Heart left ventricle (tissue), 16 donors: ENCODE data around the gene NR3C2. TPM values are rescaled to one million over a fixed set of nuclear protein-coding genes. Genes with fewer than 3 reads are reported as not detected.

ENCODE experiments used
- ATAC-seq, 4 donors: fragments of 200-7000 bp; cut with Tn5 transposase; one replicate each; pipeline ENCODE4 v1.9.1; 2020 to 2022; ENCODE audit warnings: moderate library complexity in 4 of 4, mild to moderate bottlenecking in 3 of 4, moderate number of reproducible peaks in 1 of 4
- DNase-seq, 5 donors: peaks; one replicate each; pipeline ENCODE4 v3.0.0-alpha.2; 2020
- H3K27ac ChIP-seq, 12 donors: fragments of 200-600 bp; sonication (generic) in 4 of 12; one replicate each; pipeline versions ENCODE4 v1.5.0 to v1.8.0; 2016 to 2022; ENCODE audit warnings: mild to moderate bottlenecking in 2 of 12
- H3K27me3 ChIP-seq, 9 donors: fragments of 200-600 bp; sonication (generic) in 2 of 9; one replicate each; pipeline versions ENCODE4 v1.5.1 to v1.8.0; 2016 to 2022; ENCODE audit warnings: mild to moderate bottlenecking in 3 of 9
- H3K36me3 ChIP-seq, 9 donors: fragments of 200-600 bp; sonication (generic) in 2 of 9; one replicate each; pipeline versions ENCODE4 v1.5.0 to v1.8.0; 2018 to 2022; ENCODE audit warnings: mild to moderate bottlenecking in 2 of 9
- H3K4me1 ChIP-seq, 12 donors: fragments of 200-600 bp; sonication (generic) in 4 of 12; one replicate each; pipeline versions ENCODE4 v1.5.0 to v1.8.0; 2016 to 2022; ENCODE audit warnings: mild to moderate bottlenecking in 3 of 12
- H3K4me3 ChIP-seq, 12 donors: fragments of 200-600 bp; sonication (generic) in 4 of 12; one replicate each; pipeline versions ENCODE4 v1.5.0 to v1.8.0; 2017 to 2022; ENCODE audit warnings: mild to moderate bottlenecking in 9 of 12, moderate library complexity in 4 of 12
- H3K9me3 ChIP-seq, 12 donors: fragments of 200-600 bp; sonication (generic) in 4 of 12; one replicate each; pipeline versions ENCODE4 v1.5.0 to v1.8.0; 2016 to 2022; ENCODE audit warnings: mild to moderate bottlenecking in 1 of 12
- CTCF ChIP-seq, 12 donors: fragments of 200-600 bp; sonication (generic) in 4 of 12; IDR thresholded peaks; one replicate each; pipeline versions ENCODE4 v1.5.0 to v1.8.0; 2018 to 2022; ENCODE audit warnings: antibody characterized with exemption in 12 of 12, mild to moderate bottlenecking in 5 of 12
- POLR2A ChIP-seq, 2 donors: fragments of 450-650 bp; IDR thresholded peaks; one replicate each; pipeline ENCODE4 v1.6.1; 2017; ENCODE audit warnings: antibody characterized with exemption in 2 of 2, mild to moderate bottlenecking in 2 of 2, moderate library complexity in 2 of 2
- WGBS, 4 donors: extraction: QIAGEN DNeasy Blood & Tissue Kit in 2 of 4; methylation state at CpG; one replicate each; pipeline versions ENCODE4 v1.1.5 to v1.1.7; 2013 to 2018; 5-methylcytosine and 5-hydroxymethylcytosine counted together
- intact Hi-C, 10 donors: fragments of 100-400 bp; cut with DNase I; formaldehyde crosslinking; loops; one replicate each; pipeline versions ENCODE4 v1.11.1 to v1.14.2; 2022
- polyA plus RNA-seq, 2 donors: library from polyadenylated mRNA; stranded (reverse); fragments of 200-250 nt; gene quantifications; one replicate each; pipeline ENCODE4 v1.2.3, GENCODE V29; 2013
- total RNA-seq, 9 donors: library from RNA; depleted of rRNA in 2 of 9; stranded (reverse); fragments of >200 nt in 2 of 9; fragmentation: NEBNext Ultra II Directional in 3 of 9; extraction: Animal tissue kit (Norgen Biotek cat#: 25700) in 3 of 9; gene quantifications; one replicate each; pipeline versions ENCODE4 v1.1.0 to v1.2.4, GENCODE V29; 2016 to 2023
- donor health status: ischemic (EF 13 %, LVEDD 7.1; RV severe dilation, severe dysfunction).
- donor health status: healthy with polysubstance abuse.
- donor health status: DM: no; HTN: yes; CAD: no.
- donor health status: DM: no; HTN: no; CAD: no.
- donor health status: ischemic (EF 25% LVEDD 6.9; RV normal size, moderate dysfunction).
- donor health status: ischemic (EF 25% LVEDD 5.7; RV mildly dilated, moderate dysfunction).
- donor health status: healthy.
- donor health status: DM: yes; HTN: yes; CAD: no.
- donor health status: ischemic (EF 35%, LVEDD 5.7; RV mildly dilated, moderate dysfunction).
- donor health status: nonischemic (EF 11% LVEDD 7.7; RV severe dilation, severe dysfunction).
- donor health status: DM: yes; HTN: yes; CAD: no.
- donor health status: PGD.
- donor health status: ischemic (EF 29% LVEDD 5.4; RV normal size, mild dysfunction).
- donor health status: nonischemic (EF 23%, LVEDD 6.1; RV moderate dilation, normal function).

NR3C2 gene
- total and polyA plus RNA-seq, 11 donors, result 3.6 to 26.5 (median 18.4) TPM

GRCh38 chr4:148300877-148301276, 141.3 kb downstream of the NR3C2 start:
- WGBS, 4 donors, result 86 to 100% (median 89%) methylated on average over 1 of the region's 1 CpG
- DNase-seq, result no peak
- peaks cover 0 to 8% (median 4%) of the 10 kb centered on the region in 12 donors for H3K4me1 ChIP-seq
- peaks cover 0 to 11% (median 0%) of the 10 kb centered on the region in 12 donors for H3K9me3 ChIP-seq
- H3K4me3 ChIP-seq, result no peak overlapping the region
- no peak for ATAC-seq
- no peaks in the 10 kb centered on the region for H3K36me3 ChIP-seq
- intact Hi-C loops, result no loop called here
- TF ChIP-seq POLR2A (IDR thresholded peaks at IDR 0.05), result no peak
- no peak for TF ChIP-seq CTCF (IDR thresholded peaks at IDR 0.05)
- H3K27ac ChIP-seq, result no peak overlapping the region
- H3K27me3 ChIP-seq, result no peaks in the 10 kb centered on the region

DNA sequence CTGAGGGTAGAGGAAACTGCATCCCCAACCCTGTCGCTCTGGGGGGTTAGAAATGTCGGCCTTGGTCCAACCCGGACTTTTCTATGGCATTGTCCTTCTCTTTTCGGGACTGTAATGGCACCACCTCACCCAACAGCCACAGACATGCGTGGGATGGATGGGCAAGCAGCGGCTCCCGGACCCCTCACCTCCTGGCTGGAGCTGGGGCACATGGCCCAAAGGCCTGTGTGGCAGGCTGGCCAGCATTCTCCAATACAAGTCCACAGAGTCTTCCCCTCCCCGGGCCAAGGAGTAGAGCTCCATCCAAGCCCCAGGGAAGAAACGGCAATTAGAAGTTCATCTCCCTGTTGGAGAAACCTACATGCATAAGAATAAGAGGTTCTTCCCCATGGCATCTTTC, 142.9 kb downstream of the NR3C2 start:
- no peak for DNase-seq
- peaks cover 0 to 11% (median 0%) of the 10 kb centered on the region in 12 donors for H3K9me3 ChIP-seq
- no peak for ATAC-seq
- intact Hi-C loops, result no loop called here
- H3K36me3 ChIP-seq, result no peaks in the 10 kb centered on the region
- H3K27me3 ChIP-seq, result no peaks in the 10 kb centered on the region
- no peak for TF ChIP-seq CTCF (IDR thresholded peaks at IDR 0.05)
- TF ChIP-seq POLR2A (IDR thresholded peaks at IDR 0.05), result no peak
- no peak overlapping the region for H3K27ac ChIP-seq
- H3K4me3 ChIP-seq, result no peak overlapping the region
- 84 to 96% (median 90%) methylated on average over 9 of the region's 9 CpGs for WGBS, 4 donors
- H3K4me1 ChIP-seq, result no peaks in the 10 kb centered on the region

DNA sequence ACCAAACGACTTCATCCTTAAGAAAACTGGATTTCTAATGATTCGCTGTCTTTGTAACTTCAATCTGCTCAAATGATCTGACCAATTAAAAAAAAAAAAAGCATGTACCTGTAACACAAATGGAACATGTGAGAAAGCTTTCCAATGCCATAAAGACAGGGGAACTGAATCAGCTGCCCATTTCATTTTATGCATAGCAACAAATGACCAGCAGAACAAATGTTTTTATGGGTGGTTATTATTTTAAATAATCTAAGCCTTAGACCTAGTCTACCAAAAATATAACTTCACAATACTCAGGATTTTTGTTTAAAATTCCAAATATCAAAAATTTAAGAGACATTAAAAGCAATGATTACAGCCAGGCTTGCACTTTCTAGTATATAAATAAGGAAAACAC, 145.7 kb downstream of the NR3C2 start:
- no peaks in the 10 kb centered on the region for H3K27me3 ChIP-seq
- ATAC-seq, result no peak
- peaks cover 0 to 10% (median 0%) of the 10 kb centered on the region in 12 donors for H3K9me3 ChIP-seq
- no peak for DNase-seq
- no peaks in the 10 kb centered on the region for H3K36me3 ChIP-seq
- no peaks in the 10 kb centered on the region for H3K4me1 ChIP-seq
- H3K27ac ChIP-seq, result no peak overlapping the region
- intact Hi-C loops, result no loop called here
- TF ChIP-seq POLR2A (IDR thresholded peaks at IDR 0.05) (no peak), CTCF (IDR thresholded peaks at IDR 0.05) (no peak)
- 91 to 98% (median 95%) methylated on average over 2 of the region's 2 CpGs for WGBS, 4 donors
- no peak overlapping the region for H3K4me3 ChIP-seq

DNA sequence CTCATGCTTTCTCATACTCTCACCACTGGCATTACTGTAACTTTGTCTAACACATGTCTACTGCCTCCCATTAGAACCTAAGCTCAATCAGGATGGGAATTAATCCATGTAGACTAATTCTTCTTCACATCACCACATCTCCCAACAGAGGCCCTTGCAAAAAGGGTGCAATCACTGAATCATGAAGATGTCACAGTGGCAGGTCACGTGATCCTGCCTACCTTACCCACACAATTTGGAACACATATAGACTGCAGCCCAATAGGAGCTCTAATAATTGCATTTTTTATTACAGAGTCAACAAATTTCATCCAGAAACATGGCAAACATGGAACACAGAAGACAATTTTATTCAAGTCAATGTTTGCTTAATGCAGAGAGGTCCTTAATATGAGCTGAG, 146.6 kb downstream of the NR3C2 start:
- ATAC-seq (no peak), DNase-seq (no peak)
- Histone ChIP-seq H3K4me1 (no peaks in the 10 kb centered on the region), H3K27me3 (no peaks in the 10 kb centered on the region), H3K9me3 (peaks cover 0 to 2% (median 0%) of the 10 kb centered on the region in 12 donors), H3K4me3 (no peak overlapping the region), H3K36me3 (no peaks in the 10 kb centered on the region), H3K27ac (no peak overlapping the region)
- TF ChIP-seq CTCF (IDR thresholded peaks at IDR 0.05) (no peak), POLR2A (IDR thresholded peaks at IDR 0.05) (no peak)
- intact Hi-C loops, result no loop called here
- WGBS, 4 donors, result 96 to 100% (median 97%) methylated on average over 1 of the region's 1 CpG
